GM12873 (cell line): ENCODE results near the gene TRIM39.

Experiments used
- TF ChIP-seq, protein P1 (sequence below): IDR thresholded peaks from 2 replicates; pipeline ENCODE4 v1.5.1; 2012; ENCODE audit warnings: low read depth, mild to moderate bottlenecking, moderate library complexity, low read length, control low read depth; ENCODE audit not compliant: insufficient read depth; ENCODE audit errors: missing control alignments

TRIM39 gene

DNA sequence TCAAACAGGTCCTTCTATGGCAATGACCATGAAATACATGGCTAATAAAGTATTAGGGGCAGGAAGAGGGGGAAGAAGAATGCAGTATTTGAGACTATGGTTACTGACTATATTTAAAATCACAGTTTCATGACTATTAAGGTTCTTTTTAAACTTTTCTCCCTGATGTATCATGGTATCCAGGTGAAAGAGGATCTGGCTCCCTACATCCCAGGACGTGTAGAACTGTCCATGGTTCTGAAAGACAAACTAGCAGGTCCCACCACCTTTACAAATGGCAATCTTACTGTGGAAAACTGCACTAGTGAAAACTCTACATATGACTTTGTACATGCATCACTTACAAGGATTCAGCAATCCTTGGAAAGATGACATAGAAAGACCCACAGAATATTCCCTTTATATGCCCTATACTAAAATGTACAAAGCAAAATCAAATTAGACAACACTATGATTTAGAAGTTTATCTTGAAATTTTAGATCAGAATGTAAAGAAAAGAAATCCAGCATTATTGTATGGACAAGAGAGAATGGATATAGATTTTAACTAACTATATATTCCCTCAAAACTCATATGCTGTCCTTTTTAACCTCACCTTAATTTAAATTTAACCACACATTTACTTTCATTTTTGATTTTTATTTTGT lies 51.7 kb downstream of the TRIM39 start:
- TF ChIP-seq, protein P1, sequence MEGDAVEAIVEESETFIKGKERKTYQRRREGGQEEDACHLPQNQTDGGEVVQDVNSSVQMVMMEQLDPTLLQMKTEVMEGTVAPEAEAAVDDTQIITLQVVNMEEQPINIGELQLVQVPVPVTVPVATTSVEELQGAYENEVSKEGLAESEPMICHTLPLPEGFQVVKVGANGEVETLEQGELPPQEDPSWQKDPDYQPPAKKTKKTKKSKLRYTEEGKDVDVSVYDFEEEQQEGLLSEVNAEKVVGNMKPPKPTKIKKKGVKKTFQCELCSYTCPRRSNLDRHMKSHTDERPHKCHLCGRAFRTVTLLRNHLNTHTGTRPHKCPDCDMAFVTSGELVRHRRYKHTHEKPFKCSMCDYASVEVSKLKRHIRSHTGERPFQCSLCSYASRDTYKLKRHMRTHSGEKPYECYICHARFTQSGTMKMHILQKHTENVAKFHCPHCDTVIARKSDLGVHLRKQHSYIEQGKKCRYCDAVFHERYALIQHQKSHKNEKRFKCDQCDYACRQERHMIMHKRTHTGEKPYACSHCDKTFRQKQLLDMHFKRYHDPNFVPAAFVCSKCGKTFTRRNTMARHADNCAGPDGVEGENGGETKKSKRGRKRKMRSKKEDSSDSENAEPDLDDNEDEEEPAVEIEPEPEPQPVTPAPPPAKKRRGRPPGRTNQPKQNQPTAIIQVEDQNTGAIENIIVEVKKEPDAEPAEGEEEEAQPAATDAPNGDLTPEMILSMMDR, result no peak

DNA sequence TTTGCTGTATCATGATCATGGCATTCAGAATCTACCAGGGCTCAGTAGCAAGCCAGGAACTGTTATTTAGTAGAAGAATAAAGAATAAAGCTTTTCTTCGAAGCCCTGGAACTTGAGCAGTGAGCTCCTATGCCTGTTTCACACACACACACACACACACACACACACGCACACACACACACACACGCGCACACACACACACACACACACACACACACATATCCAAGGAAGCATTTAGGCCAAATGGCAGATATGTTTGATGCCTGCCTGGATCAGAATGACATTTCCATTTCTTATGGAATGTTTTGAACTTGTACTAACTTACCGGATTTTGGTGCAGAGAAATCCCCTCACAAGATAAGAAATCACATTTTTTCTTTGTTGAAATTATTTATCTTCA lies 53.7 kb downstream of the TRIM39 start:
- TF ChIP-seq, protein P1, result no peak

DNA sequence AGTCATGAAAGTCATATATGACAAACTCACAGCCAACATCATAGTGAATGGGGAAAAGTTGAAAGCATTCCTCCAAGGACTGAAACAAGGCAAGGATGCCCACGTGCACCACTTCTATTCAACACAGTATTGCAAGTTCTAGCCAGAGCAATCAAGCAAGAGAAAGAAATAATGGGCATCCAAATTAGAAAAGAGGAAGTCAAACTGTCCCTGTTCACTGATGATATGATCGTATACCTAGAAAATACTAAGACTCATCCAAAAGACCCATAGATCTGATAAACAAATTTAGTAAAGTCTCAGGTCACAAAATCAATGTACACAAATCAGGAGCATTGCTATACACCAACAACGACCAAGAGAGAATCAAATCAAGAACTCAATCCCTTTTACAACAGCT lies 59.4 kb downstream of the TRIM39 start:
- TF ChIP-seq, protein P1, result no peak

DNA sequence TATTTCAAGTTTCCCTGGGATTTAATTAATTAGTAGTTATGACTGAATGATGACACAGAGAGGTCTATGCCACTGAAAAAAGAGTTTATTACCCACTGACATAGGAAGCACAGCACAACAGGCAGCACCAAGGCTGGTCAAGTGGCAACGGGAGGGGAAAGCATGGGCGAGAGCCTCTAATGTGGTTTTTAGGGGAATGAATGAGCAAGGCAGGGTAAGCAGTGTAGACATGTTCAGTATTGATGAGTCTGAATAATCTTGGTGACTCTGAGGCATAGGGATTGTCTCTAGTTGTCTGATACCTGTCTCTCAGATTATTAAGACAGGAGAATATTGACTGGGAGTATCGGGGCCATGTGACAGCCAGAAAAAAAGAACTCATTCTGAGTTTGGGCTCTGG lies 64.5 kb downstream of the TRIM39 start:
- TF ChIP-seq, protein P1, result no peak
